Measurements from ENCODE around the gene DNAJA4. TPM values are rescaled to one million over a fixed set of nuclear protein-coding genes. Genes with fewer than 3 reads are reported as not detected.

Gene DNAJA4
- polyA plus RNA-seq, 1 donor from 2014 or later = 0.66 TPM

DNA sequence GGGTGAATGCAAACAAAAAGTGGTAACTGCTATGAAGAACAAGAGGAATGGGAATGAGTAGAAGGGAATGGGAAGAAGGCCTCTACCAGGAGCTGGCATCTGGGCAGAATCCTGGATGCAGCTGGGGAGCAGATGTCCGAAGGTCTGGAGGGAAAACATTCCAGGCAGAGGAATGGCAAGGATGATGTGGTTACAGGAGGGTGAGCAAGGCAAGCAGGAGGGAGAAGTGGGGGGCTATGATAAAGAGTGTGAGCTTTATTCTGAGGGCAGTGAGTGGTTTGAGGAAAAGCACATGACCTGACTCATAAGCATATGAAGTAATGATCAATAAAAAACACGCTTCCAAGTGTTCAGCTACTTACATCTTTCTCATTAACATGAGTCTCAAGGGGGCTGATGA, 18.0 kb downstream of the DNAJA4 start:
- Histone ChIP-seq H3K4me3 (ENCODE audit: low read length) (no peak overlapping the region), H3K9me3 (ENCODE audit: low read length) (no peaks in the 10 kb centered on the region), H2AFZ (ENCODE audit: low read depth, low read length) (no peak overlapping the region), H3K4me2 (ENCODE audit: low read length) (no peak overlapping the region), H3F3A (ENCODE audit: insufficient read depth, low read length, poor library complexity, severe bottlenecking) (no peaks in the 10 kb centered on the region), H3K27me3 (ENCODE audit: insufficient read depth, low read depth, low read length) (no peaks in the 10 kb centered on the region), H4K20me1 (ENCODE audit: insufficient read depth) (no peaks in the 10 kb centered on the region), H3K9ac (ENCODE audit: low read length) (no peak overlapping the region), H3K79me2 (replicated peaks; ENCODE audit: insufficient read depth, low read length) (no peaks in the 10 kb centered on the region), H3K27ac (ENCODE audit: low read length) (no peak overlapping the region), H3K9me2 (ENCODE audit: insufficient read depth, low read length) (no peaks in the 10 kb centered on the region), H3K36me3 (ENCODE audit: insufficient read depth, low read length) (no peaks in the 10 kb centered on the region)
- no peak for TF ChIP-seq TAF1 (IDR thresholded peaks at IDR 0.05; ENCODE audit: low read depth)
- no peak for TF ChIP-seq SMC3 (conservative IDR thresholded peaks at IDR 0.05; ENCODE audit: poor library complexity)
- TF ChIP-seq POLR2AphosphoS5 (IDR thresholded peaks at IDR 0.05) = no peak
- TF ChIP-seq EP300 (conservative IDR thresholded peaks at IDR 0.05; ENCODE audit: poor library complexity, severe bottlenecking) = no peak
- TF ChIP-seq EZH2 (IDR thresholded peaks at IDR 0.05; ENCODE audit: borderline replicate concordance, insufficient read depth, low read length, poor library complexity, severe bottlenecking) = no peak
- no peak for TF ChIP-seq RAD21 (conservative IDR thresholded peaks at IDR 0.05)
- TF ChIP-seq MXI1 (conservative IDR thresholded peaks at IDR 0.05; ENCODE audit: poor library complexity, severe bottlenecking) = no peak
- TF ChIP-seq, protein P1, sequence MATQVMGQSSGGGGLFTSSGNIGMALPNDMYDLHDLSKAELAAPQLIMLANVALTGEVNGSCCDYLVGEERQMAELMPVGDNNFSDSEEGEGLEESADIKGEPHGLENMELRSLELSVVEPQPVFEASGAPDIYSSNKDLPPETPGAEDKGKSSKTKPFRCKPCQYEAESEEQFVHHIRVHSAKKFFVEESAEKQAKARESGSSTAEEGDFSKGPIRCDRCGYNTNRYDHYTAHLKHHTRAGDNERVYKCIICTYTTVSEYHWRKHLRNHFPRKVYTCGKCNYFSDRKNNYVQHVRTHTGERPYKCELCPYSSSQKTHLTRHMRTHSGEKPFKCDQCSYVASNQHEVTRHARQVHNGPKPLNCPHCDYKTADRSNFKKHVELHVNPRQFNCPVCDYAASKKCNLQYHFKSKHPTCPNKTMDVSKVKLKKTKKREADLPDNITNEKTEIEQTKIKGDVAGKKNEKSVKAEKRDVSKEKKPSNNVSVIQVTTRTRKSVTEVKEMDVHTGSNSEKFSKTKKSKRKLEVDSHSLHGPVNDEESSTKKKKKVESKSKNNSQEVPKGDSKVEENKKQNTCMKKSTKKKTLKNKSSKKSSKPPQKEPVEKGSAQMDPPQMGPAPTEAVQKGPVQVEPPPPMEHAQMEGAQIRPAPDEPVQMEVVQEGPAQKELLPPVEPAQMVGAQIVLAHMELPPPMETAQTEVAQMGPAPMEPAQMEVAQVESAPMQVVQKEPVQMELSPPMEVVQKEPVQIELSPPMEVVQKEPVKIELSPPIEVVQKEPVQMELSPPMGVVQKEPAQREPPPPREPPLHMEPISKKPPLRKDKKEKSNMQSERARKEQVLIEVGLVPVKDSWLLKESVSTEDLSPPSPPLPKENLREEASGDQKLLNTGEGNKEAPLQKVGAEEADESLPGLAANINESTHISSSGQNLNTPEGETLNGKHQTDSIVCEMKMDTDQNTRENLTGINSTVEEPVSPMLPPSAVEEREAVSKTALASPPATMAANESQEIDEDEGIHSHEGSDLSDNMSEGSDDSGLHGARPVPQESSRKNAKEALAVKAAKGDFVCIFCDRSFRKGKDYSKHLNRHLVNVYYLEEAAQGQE (IDR thresholded peaks at IDR 0.05; ENCODE audit: borderline replicate concordance) = no peak
- no peak for TF ChIP-seq CTCF (IDR thresholded peaks at IDR 0.05; ENCODE audit: poor library complexity, severe bottlenecking)

- Histone ChIP-seq H3K27ac (ENCODE audit: low read length) (no peak overlapping the region), H3K36me3 (ENCODE audit: insufficient read depth, low read length) (no peaks in the 10 kb centered on the region), H4K20me1 (ENCODE audit: insufficient read depth) (no peaks in the 10 kb centered on the region), H3F3A (ENCODE audit: insufficient read depth, low read length, poor library complexity, severe bottlenecking) (no peaks in the 10 kb centered on the region), H2AFZ (ENCODE audit: low read depth, low read length) (no peak overlapping the region), H3K27me3 (ENCODE audit: insufficient read depth, low read depth, low read length) (no peaks in the 10 kb centered on the region), H3K9me3 (ENCODE audit: low read length) (no peaks in the 10 kb centered on the region), H3K4me2 (ENCODE audit: low read length) (no peak overlapping the region), H3K4me3 (ENCODE audit: low read length) (no peak overlapping the region), H3K9me2 (ENCODE audit: insufficient read depth, low read length) (no peaks in the 10 kb centered on the region), H3K9ac (ENCODE audit: low read length) (no peak overlapping the region), H3K79me2 (replicated peaks; ENCODE audit: insufficient read depth, low read length) (no peaks in the 10 kb centered on the region)
- TF ChIP-seq RAD21 (conservative IDR thresholded peaks at IDR 0.05) (peak; percentile 37), EP300 (conservative IDR thresholded peaks at IDR 0.05; ENCODE audit: poor library complexity, severe bottlenecking) (no peak), POLR2AphosphoS5 (IDR thresholded peaks at IDR 0.05) (no peak), SMC3 (conservative IDR thresholded peaks at IDR 0.05; ENCODE audit: poor library complexity) (peak; percentile 18), TAF1 (IDR thresholded peaks at IDR 0.05; ENCODE audit: low read depth) (no peak), EZH2 (IDR thresholded peaks at IDR 0.05; ENCODE audit: borderline replicate concordance, insufficient read depth, low read length, poor library complexity, severe bottlenecking) (no peak), CTCF (IDR thresholded peaks at IDR 0.05; ENCODE audit: poor library complexity, severe bottlenecking) (peak; percentile 23)
- TF ChIP-seq, protein P1 (IDR thresholded peaks at IDR 0.05; ENCODE audit: borderline replicate concordance) = no peak
These were observed 20.4 kb downstream of the DNAJA4 start for GRCh38 chr15:78284758-78285157.

Data from neural cell (in vitro differentiated cells).